Muscle of leg (tissue), 11 donors: ENCODE measurements around the gene NIT1. TPM values are rescaled to one million over a fixed set of nuclear protein-coding genes. Genes with fewer than 3 reads are reported as not detected.

Experiments
- DNase-seq: peaks from one replicate; pipeline ENCODE4 v3.0.0; 2013
- H3K27ac ChIP-seq: one replicate; pipeline ENCODE4 v1.5.1; 2013; ENCODE audit warnings: mild to moderate bottlenecking, low read length, control low read depth
- H3K27me3 ChIP-seq: one replicate; pipeline ENCODE4 v1.6.1; 2013; ENCODE audit warnings: low read length; ENCODE audit not compliant: control insufficient read depth, insufficient read depth
- H3K36me3 ChIP-seq: one replicate; pipeline ENCODE4 v1.6.1; 2013; ENCODE audit warnings: low read length; ENCODE audit not compliant: control insufficient read depth, insufficient read depth
- H3K4me1 ChIP-seq: one replicate; pipeline ENCODE4 v1.6.1; 2013; ENCODE audit warnings: low read length; ENCODE audit not compliant: control insufficient read depth, insufficient read depth
- H3K4me3 ChIP-seq: one replicate; pipeline ENCODE4 v1.5.1; 2013; ENCODE audit warnings: low read length, control low read depth
- H3K9me3 ChIP-seq: replicated peaks from 2 replicates; pipeline ENCODE4 v1.6.1; 2013; ENCODE audit warnings: low read depth, low read length; ENCODE audit not compliant: control insufficient read depth
- WGBS: methylation state at CpG from one replicate; pipeline ENCODE4 v1.1.5; 2013; ENCODE audit warnings: missing lambda C conversion rate; ENCODE audit not compliant: insufficient coverage; 5-methylcytosine and 5-hydroxymethylcytosine counted together
- polyA plus RNA-seq, 8 donors: library from polyadenylated mRNA; unstranded; fragments of 120-200 nt; gene quantifications; one replicate each; pipeline versions ENCODE4 v1.2.1 to v1.2.3, GENCODE V29; 2013; ENCODE audit warnings: inconsistent platforms in 1 of 8, low replicate concordance in 1 of 8; ENCODE audit not compliant: insufficient read length in 8 of 8, insufficient read depth in 1 of 8
- total RNA-seq: library from RNA; stranded (reverse); fragments of 120-200 nt; gene quantifications from one replicate; pipeline ENCODE4 v1.2.4, GENCODE V29; 2013

Gene NIT1
- total and polyA plus RNA-seq, 9 donors, result 26.7 to 34.3 (median 29.6) TPM

- H3K4me1 ChIP-seq, result no peaks in the 10 kb centered on the region
- no peak for DNase-seq
- no peaks in the 10 kb centered on the region for H3K9me3 ChIP-seq
- H3K4me3 ChIP-seq, result no peak overlapping the region
- 65% methylated on average over 3 of the region's 10 CpGs for WGBS
- H3K27me3 ChIP-seq, result peaks cover 13% of the 10 kb centered on the region
- no peak overlapping the region for H3K27ac ChIP-seq
- no peaks in the 10 kb centered on the region for H3K36me3 ChIP-seq
These were observed 33.9 kb upstream of the NIT1 start for GRCh38 chr1:161083748-161084596.

GRCh38 chr1:161084597-161084988 is 33.3 kb upstream of the NIT1 start:
- Histone ChIP-seq H3K4me3 (no peak overlapping the region), H3K27me3 (peaks cover 6% of the 10 kb centered on the region), H3K27ac (no peak overlapping the region), H3K4me1 (no peaks in the 10 kb centered on the region), H3K9me3 (no peaks in the 10 kb centered on the region), H3K36me3 (no peaks in the 10 kb centered on the region)
- no CpG with 5 or more reads among the region's 1 CpG for WGBS
- DNase-seq, result no peak

GRCh38 chr1:161085165-161085564 is 32.7 kb upstream of the NIT1 start:
- no peak overlapping the region for H3K27ac ChIP-seq
- H3K36me3 ChIP-seq, result no peaks in the 10 kb centered on the region
- no CpG with 5 or more reads among the region's 2 CpGs for WGBS
- no peak overlapping the region for H3K4me3 ChIP-seq
- H3K27me3 ChIP-seq, result peaks cover under 1% of the 10 kb centered on the region
- H3K9me3 ChIP-seq, result no peaks in the 10 kb centered on the region
- H3K4me1 ChIP-seq, result no peaks in the 10 kb centered on the region
- DNase-seq, result no peak

- Histone ChIP-seq H3K4me3 (no peak overlapping the region), H3K9me3 (no peaks in the 10 kb centered on the region), H3K27me3 (no peaks in the 10 kb centered on the region), H3K27ac (no peak overlapping the region), H3K36me3 (no peaks in the 10 kb centered on the region), H3K4me1 (no peaks in the 10 kb centered on the region)
- WGBS, result 57% methylated on average over 3 of the region's 4 CpGs
- DNase-seq, result no peak
These were observed 31.4 kb upstream of the NIT1 start for GRCh38 chr1:161086457-161086856.

- WGBS, result 67% methylated on average over 1 of the region's 3 CpGs
- Histone ChIP-seq H3K4me1 (no peaks in the 10 kb centered on the region), H3K27me3 (no peaks in the 10 kb centered on the region), H3K36me3 (no peaks in the 10 kb centered on the region), H3K9me3 (no peaks in the 10 kb centered on the region), H3K4me3 (no peak overlapping the region), H3K27ac (no peak overlapping the region)
- DNase-seq, result no peak
These were observed 29.3 kb upstream of the NIT1 start for GRCh38 chr1:161088587-161089110.

- no peaks in the 10 kb centered on the region for H3K9me3 ChIP-seq
- no peak within 1 kb of the TSS for H3K27ac ChIP-seq
- no peak for DNase-seq
- no peaks in the 10 kb centered on the region for H3K27me3 ChIP-seq
- 47% methylated on average over 18 of the region's 22 CpGs for WGBS
- H3K36me3 ChIP-seq, result no peaks in the 10 kb centered on the region
- no peak within 1 kb of the TSS for H3K4me3 ChIP-seq
- no peaks in the 10 kb centered on the region for H3K4me1 ChIP-seq
These were observed 28.5 kb upstream of the NIT1 start, which contains the start of gene NECTIN4 for GRCh38 chr1:161089251-161089924. Gene NECTIN4 (minus strand): TSS chr1:161089558. CDS start chr1:161089296, 262 bp downstream.

- 94% methylated on average over 3 of the region's 5 CpGs for WGBS
- Histone ChIP-seq H3K36me3 (no peaks in the 10 kb centered on the region), H3K4me1 (no peaks in the 10 kb centered on the region), H3K27me3 (no peaks in the 10 kb centered on the region), H3K27ac (no peak overlapping the region), H3K9me3 (no peaks in the 10 kb centered on the region), H3K4me3 (no peak overlapping the region)
- DNase-seq, result no peak
These were observed 28.0 kb upstream of the NIT1 start for GRCh38 chr1:161089938-161090337.

- Histone ChIP-seq H3K4me3 (no peak overlapping the region), H3K9me3 (no peaks in the 10 kb centered on the region), H3K27me3 (no peaks in the 10 kb centered on the region), H3K27ac (no peak overlapping the region), H3K36me3 (no peaks in the 10 kb centered on the region), H3K4me1 (no peaks in the 10 kb centered on the region)
- no peak for DNase-seq
- no CpG with 5 or more reads among the region's 3 CpGs for WGBS
These were observed 27.3 kb upstream of the NIT1 start for GRCh38 chr1:161090617-161091016.

- Histone ChIP-seq H3K36me3 (no peaks in the 10 kb centered on the region), H3K27me3 (no peaks in the 10 kb centered on the region), H3K4me1 (peaks cover 1% of the 10 kb centered on the region), H3K27ac (no peak overlapping the region), H3K4me3 (no peak overlapping the region), H3K9me3 (no peaks in the 10 kb centered on the region)
- WGBS, result 80% methylated on average over 4 of the region's 5 CpGs
- DNase-seq, result no peak
These were observed 26.8 kb upstream of the NIT1 start for GRCh38 chr1:161091093-161091492.

- 98% methylated on average over 4 of the region's 7 CpGs for WGBS
- H3K27me3 ChIP-seq, result no peaks in the 10 kb centered on the region
- no peaks in the 10 kb centered on the region for H3K9me3 ChIP-seq
- H3K36me3 ChIP-seq, result no peaks in the 10 kb centered on the region
- peaks cover 10% of the 10 kb centered on the region for H3K4me1 ChIP-seq
- no peak overlapping the region for H3K27ac ChIP-seq
- no peak overlapping the region for H3K4me3 ChIP-seq
- DNase-seq, result no peak
These were observed 26.0 kb upstream of the NIT1 start for GRCh38 chr1:161091796-161092507.
